ENCODE data around the gene CNIH3.

CNIH3 gene

GRCh38 chr1:224769452-224770335, 153.6 kb downstream of the CNIH3 start:
- H3K4me3 ChIP-seq (ENCODE audit: low read depth, low read length), result no peak overlapping the region
- in situ Hi-C loops (cut with HindIII; ENCODE audit: low sequenced_read_pairs), result no loop called here
- no peak for DNase-seq (ENCODE audit: low read depth)
- TF ChIP-seq CTCF (IDR thresholded peaks at IDR 0.05; ENCODE audit: low read depth, low read length, missing control alignments), result no peak

DNA sequence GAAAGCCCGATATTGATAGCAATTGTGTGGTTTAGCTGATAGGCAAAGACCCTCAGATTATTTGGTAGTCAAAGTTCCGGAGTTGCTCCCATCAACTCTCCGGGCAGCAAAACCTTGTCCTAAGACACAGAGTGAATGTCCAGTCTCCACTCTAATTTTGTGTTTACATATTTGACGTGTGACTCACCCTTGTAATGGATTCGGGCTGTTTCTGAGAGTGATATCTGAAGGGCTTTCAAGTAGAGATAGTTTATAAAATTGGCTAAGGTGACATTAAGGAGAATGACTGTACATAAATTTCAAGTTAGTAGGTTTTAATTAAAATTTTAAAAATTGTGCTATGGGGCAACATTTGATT, 154.2 kb downstream of the CNIH3 start:
- H3K4me3 ChIP-seq (ENCODE audit: low read depth, low read length), result no peak overlapping the region
- no peak for TF ChIP-seq CTCF (IDR thresholded peaks at IDR 0.05; ENCODE audit: low read depth, low read length, missing control alignments)
- peak; percentile 19 for DNase-seq (ENCODE audit: low read depth)
- in situ Hi-C loops (cut with HindIII; ENCODE audit: low sequenced_read_pairs), result no loop called here

DNA sequence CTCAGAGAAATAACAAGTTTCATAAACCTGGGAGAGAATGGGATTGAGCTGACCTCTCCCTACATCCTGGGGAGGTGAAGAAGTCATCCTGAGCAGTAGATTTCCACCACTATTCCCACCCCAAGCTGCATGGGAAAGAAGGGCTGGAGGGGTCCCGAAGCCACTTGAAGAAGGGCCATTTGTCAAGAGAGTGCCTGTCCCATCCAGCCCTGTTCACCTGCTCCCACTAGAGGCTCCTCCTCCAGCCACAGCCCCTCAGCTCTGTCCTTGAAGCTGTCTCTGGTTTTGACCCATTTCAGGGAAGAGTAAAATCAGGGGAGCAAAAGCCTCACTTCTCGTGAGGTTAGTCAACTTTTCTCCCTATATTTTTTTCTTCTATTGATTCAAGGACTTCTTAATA, 157.5 kb downstream of the CNIH3 start:
- no peak for TF ChIP-seq CTCF (IDR thresholded peaks at IDR 0.05; ENCODE audit: low read depth, low read length, missing control alignments)
- in situ Hi-C loops (cut with HindIII; ENCODE audit: low sequenced_read_pairs), result no loop called here
- DNase-seq (ENCODE audit: low read depth), result no peak
- no peak overlapping the region for H3K4me3 ChIP-seq (ENCODE audit: low read depth, low read length)

DNA sequence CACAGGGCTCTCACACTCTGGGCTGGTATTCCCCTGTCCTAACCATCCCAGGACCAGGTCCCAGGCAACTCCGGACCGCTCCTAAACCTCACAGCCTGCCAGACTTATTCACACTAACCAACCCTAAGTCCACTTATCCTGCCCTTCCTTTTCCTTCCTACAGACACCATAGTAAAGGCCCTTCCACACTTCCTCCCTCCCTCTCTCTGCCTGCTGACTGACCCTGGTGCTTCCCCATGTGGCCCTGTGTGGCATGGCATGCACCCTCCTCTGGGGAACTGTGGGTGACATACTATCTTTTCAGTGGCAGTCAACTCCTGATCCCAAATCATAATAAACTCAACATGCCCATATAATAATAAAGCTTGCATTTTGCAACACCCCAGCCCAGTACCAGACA, 158.3 kb downstream of the CNIH3 start:
- no peak overlapping the region for H3K4me3 ChIP-seq (ENCODE audit: low read depth, low read length)
- TF ChIP-seq CTCF (IDR thresholded peaks at IDR 0.05; ENCODE audit: low read depth, low read length, missing control alignments), result peak; percentile 16
- no peak for DNase-seq (ENCODE audit: low read depth)
- in situ Hi-C loops (cut with HindIII; ENCODE audit: low sequenced_read_pairs), result no loop called here

GRCh38 chr1:224777180-224777579, 161.1 kb downstream of the CNIH3 start:
- DNase-seq (ENCODE audit: low read depth), result no peak
- H3K4me3 ChIP-seq (ENCODE audit: low read depth, low read length), result no peak overlapping the region
- TF ChIP-seq CTCF (IDR thresholded peaks at IDR 0.05; ENCODE audit: low read depth, low read length, missing control alignments), result no peak
- in situ Hi-C loops (cut with HindIII; ENCODE audit: low sequenced_read_pairs), result no loop called here

- in situ Hi-C loops (cut with HindIII; ENCODE audit: low sequenced_read_pairs), result no loop called here
- DNase-seq (ENCODE audit: low read depth), result no peak
- no peak for TF ChIP-seq CTCF (IDR thresholded peaks at IDR 0.05; ENCODE audit: low read depth, low read length, missing control alignments)
- H3K4me3 ChIP-seq (ENCODE audit: low read depth, low read length), result no peak overlapping the region
These were observed 163.4 kb downstream of the CNIH3 start for GRCh38 chr1:224779536-224779935.

Measured in astrocyte of the cerebellum (primary cell).